Ovary (tissue), 3 donors: ENCODE measurements around the gene NT5C1A.

Source experiments
- CTCF ChIP-seq, 3 donors: fragments of 450-650 bp in 2 of 3; fragments of 200-600 bp in 1 of 3; IDR thresholded peaks; one replicate each; pipeline versions ENCODE4 v1.5.1 to v1.8.0; 2016 to 2022; ENCODE audit warnings: antibody characterized with exemption in 3 of 3, mild to moderate bottlenecking in 1 of 3
- POLR2A ChIP-seq: fragments of 450-650 bp; IDR thresholded peaks from one replicate; pipeline ENCODE4 v1.6.1; 2017; ENCODE audit warnings: antibody characterized with exemption, mild to moderate bottlenecking, moderate library complexity
- donor health status: DM: no; HTN: no; CAD: no.

GRCh38 chr1:39642796-39643195, 29.1 kb downstream of the NT5C1A start:
- TF ChIP-seq POLR2A: no peak
- no peak for TF ChIP-seq CTCF (IDR thresholded peaks at IDR 0.05)
